ENCODE data around the gene GPR26.

Gene GPR26

GRCh38 chr10:123678376-123678775 is 12.2 kb downstream of the GPR26 start:
- no peaks in the 10 kb centered on the region for H3K36me3 ChIP-seq (ENCODE audit: control insufficient read depth in 2 of 2, insufficient read depth in 1 of 2, low read length in 2 of 2)
- CTCF ChIA-PET = interaction anchor here (1.1 kb wide), 1 partner anchor 9 kb away, joined by 3 read pairs; no protein-coding TSS in a partner anchor

GRCh38 chr10:123681285-123681684 is 15.1 kb downstream of the GPR26 start:
- no peaks in the 10 kb centered on the region for H3K9me3 ChIP-seq (ENCODE audit: control insufficient read depth, insufficient read depth, low read depth, low read length)
- H3K36me3 ChIP-seq (ENCODE audit: control insufficient read depth in 2 of 2, insufficient read depth in 1 of 2, low read length in 2 of 2) = no peaks in the 10 kb centered on the region
- ChIA-PET POLR2A (no interaction called here), CTCF (no interaction called here)
- no peak overlapping the region for H3K4me3 ChIP-seq (ENCODE audit: low read depth, low read length)
- TF ChIP-seq ZNF513 (tag by site-specific recombination; IDR thresholded peaks at IDR 0.05) (no peak), ZNF555 (tag by site-specific recombination; conservative IDR thresholded peaks at IDR 0.05) (no peak), ZBTB8A (tag by site-specific recombination; IDR thresholded peaks at IDR 0.05) (no peak), ZNF341 (tag by site-specific recombination; IDR thresholded peaks at IDR 0.05; ENCODE audit: low read depth) (no peak)
- H3K4me1 ChIP-seq (ENCODE audit: control insufficient read depth, insufficient read depth, low read length) = no peaks in the 10 kb centered on the region
- H3K27ac ChIP-seq (ENCODE audit: extremely low read depth, low read depth, low read length) = no peak overlapping the region

More at GRCh38 chr10:123678376-123678775, 12.2 kb downstream of the GPR26 start:
- Histone ChIP-seq H3K4me1 (ENCODE audit: control insufficient read depth, insufficient read depth, low read length) (no peaks in the 10 kb centered on the region), H3K4me3 (ENCODE audit: low read depth, low read length) (no peak overlapping the region), H3K27ac (ENCODE audit: extremely low read depth, low read depth, low read length) (no peak overlapping the region), H3K9me3 (ENCODE audit: control insufficient read depth, insufficient read depth, low read depth, low read length) (no peaks in the 10 kb centered on the region)
- POLR2A ChIA-PET = no interaction called here
- TF ChIP-seq ZNF768 (tag by site-specific recombination; IDR thresholded peaks at IDR 0.05) (no peak), ZNF449 (tag by site-specific recombination; IDR thresholded peaks at IDR 0.05) (peak; percentile 34; the same call in 1 of the 2 replicates), KLF1 (tag by site-specific recombination; IDR thresholded peaks at IDR 0.05) (no peak), ZNF16 (tag by site-specific recombination; IDR thresholded peaks at IDR 0.05; ENCODE audit: low read depth) (no peak), REPIN1 (tag by site-specific recombination; IDR thresholded peaks at IDR 0.05; ENCODE audit: low read depth) (no peak), ZNF837 (tag by site-specific recombination; IDR thresholded peaks at IDR 0.05) (no peak), ZNF18 (tag by site-specific recombination; IDR thresholded peaks at IDR 0.05) (no peak)

- Histone ChIP-seq H3K4me3 (ENCODE audit: low read depth, low read length) (no peak overlapping the region), H3K36me3 (ENCODE audit: control insufficient read depth in 2 of 2, insufficient read depth in 1 of 2, low read length in 2 of 2) (no peaks in the 10 kb centered on the region), H3K27ac (ENCODE audit: extremely low read depth, low read depth, low read length) (no peak overlapping the region), H3K9me3 (ENCODE audit: control insufficient read depth, insufficient read depth, low read depth, low read length) (no peaks in the 10 kb centered on the region), H3K4me1 (ENCODE audit: control insufficient read depth, insufficient read depth, low read length) (no peaks in the 10 kb centered on the region)
- TF ChIP-seq KLF1 (tag by site-specific recombination; IDR thresholded peaks at IDR 0.05) (no peak), ZNF654 (tag by site-specific recombination; IDR thresholded peaks at IDR 0.05; ENCODE audit: low read depth) (no peak), ZNF600 (tag by site-specific recombination; IDR thresholded peaks at IDR 0.05) (no peak), ZNF514 (tag by site-specific recombination; IDR thresholded peaks at IDR 0.05) (no peak), ZNF521 (tag by site-specific recombination; IDR thresholded peaks at IDR 0.05) (no peak), ZNF133 (tag by site-specific recombination; IDR thresholded peaks at IDR 0.05) (no peak), ZNF510 (tag by site-specific recombination; IDR thresholded peaks at IDR 0.05; ENCODE audit: insufficient replicate concordance) (no peak), ZNF18 (tag by site-specific recombination; IDR thresholded peaks at IDR 0.05) (no peak), ZNF266 (tag by site-specific recombination; IDR thresholded peaks at IDR 0.05; ENCODE audit: low read depth) (no peak)
- POLR2A ChIA-PET = no interaction called here
- CTCF ChIA-PET = no interaction called here
Measured at GRCh38 chr10:123682477-123682876, 16.3 kb downstream of the GPR26 start.

Measured in HEK293 (cell line).